Stimulated activated CD4-positive, alpha-beta T cell treated with anti-CD3 and anti-CD28 coated beads, Interleukin-4, amount 100 ng/mL, for 24 hours (primary cell): ENCODE data around the gene WWC2.
"Not testable (repeated sequence)": the region's sequence is repeated elsewhere in the genome, so short reads cannot be mapped to it uniquely, and the experiment has no call there.

Experiments used
- DNase-seq: peaks from one replicate; pipeline ENCODE4 v3.0.0-alpha.2; 2020

WWC2 gene

GRCh38 chr4:183101956-183102480, 3.0 kb downstream of the WWC2 start:
- DNase-seq, result no peak

- DNase-seq, result no peak
Measured at GRCh38 chr4:183105092-183105491, 6.0 kb downstream of the WWC2 start.

- DNase-seq, result no peak
Measured at GRCh38 chr4:183106839-183107238, 7.8 kb downstream of the WWC2 start.

GRCh38 chr4:183107891-183108459, 8.9 kb downstream of the WWC2 start:
- no peak for DNase-seq

- DNase-seq, result no peak
Measured at GRCh38 chr4:183110244-183110643, 11.2 kb downstream of the WWC2 start.

- no peak for DNase-seq
Measured at GRCh38 chr4:183111452-183111885, 12.4 kb downstream of the WWC2 start.

- no peak for DNase-seq
Measured at GRCh38 chr4:183118141-183118540, 19.1 kb downstream of the WWC2 start.

GRCh38 chr4:183118585-183118984, 19.5 kb downstream of the WWC2 start:
- DNase-seq, result no peak

- DNase-seq, result not testable (repeated sequence)
Measured at GRCh38 chr4:183121660-183122059, 22.6 kb downstream of the WWC2 start.

- no peak for DNase-seq
Measured at GRCh38 chr4:183124228-183124627, 25.2 kb downstream of the WWC2 start.

GRCh38 chr4:183124865-183125264, 25.8 kb downstream of the WWC2 start:
- DNase-seq, result no peak

GRCh38 chr4:183129125-183129524, 30.1 kb downstream of the WWC2 start:
- DNase-seq, result no peak

- DNase-seq, result no peak
Measured at GRCh38 chr4:183129675-183130074, 30.6 kb downstream of the WWC2 start.

- no peak for DNase-seq
Measured at GRCh38 chr4:183130328-183131155, 31.5 kb downstream of the WWC2 start.

- no peak for DNase-seq
Measured at GRCh38 chr4:183132081-183132480, 33.0 kb downstream of the WWC2 start.

GRCh38 chr4:183132865-183133264, 33.8 kb downstream of the WWC2 start:
- no peak for DNase-seq

- DNase-seq, result no peak
Measured at GRCh38 chr4:183136855-183137254, 37.8 kb downstream of the WWC2 start.

- no peak for DNase-seq
Measured at GRCh38 chr4:183139058-183139750, 40.1 kb downstream of the WWC2 start.

- no peak for DNase-seq
Measured at GRCh38 chr4:183139972-183140570, 41.0 kb downstream of the WWC2 start.

GRCh38 chr4:183140911-183141320, 41.9 kb downstream of the WWC2 start:
- DNase-seq, result no peak

- no peak for DNase-seq
Measured at GRCh38 chr4:183141997-183142396, 42.9 kb downstream of the WWC2 start.

GRCh38 chr4:183142571-183143550, 43.8 kb downstream of the WWC2 start:
- DNase-seq, result no peak
